ENCODE measurements around the gene ARHGAP42.
"Not testable (repeated sequence)": the region's sequence is repeated elsewhere in the genome, so short reads cannot be mapped to it uniquely, and the experiment has no call there.

ARHGAP42 gene

DNA sequence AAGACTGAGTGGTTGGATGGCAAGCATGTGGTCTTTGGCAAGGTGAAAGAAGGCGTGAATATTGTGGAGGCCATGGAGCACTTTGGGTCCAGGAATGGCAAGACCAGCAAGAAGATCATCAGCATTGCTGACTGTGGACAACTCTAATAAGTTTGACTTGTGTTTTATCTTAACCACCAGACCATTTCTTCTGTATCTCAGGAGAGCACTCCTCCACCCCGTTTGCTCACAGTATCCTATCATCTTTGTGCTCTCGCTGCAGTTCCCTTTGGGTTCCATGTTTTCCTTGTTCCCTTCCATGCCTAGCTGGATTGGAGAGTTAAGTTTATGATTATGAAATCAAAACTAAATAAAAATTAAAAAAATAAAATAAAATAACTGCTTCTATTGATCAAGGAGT, 20.3 kb upstream of the ARHGAP42 start:
- not testable (repeated sequence) for H3K4me3 ChIP-seq (ENCODE audit: extremely low read depth, insufficient read depth, low read length, poor library complexity, severe bottlenecking); H3K9me3 ChIP-seq (ENCODE audit: control insufficient read depth, low read length); H3K36me3 ChIP-seq (ENCODE audit: control insufficient read depth, insufficient read depth, low read length); H3K27ac ChIP-seq (ENCODE audit: low read depth, low read length, severe bottlenecking); H3K4me1 ChIP-seq (ENCODE audit: control insufficient read depth, insufficient read depth, low read length, poor library complexity, severe bottlenecking)
- WGBS, 2 experiments (ENCODE audit: insufficient coverage in 2 of 2) = 80 to 100% methylated on average over 1 of the region's 3 CpGs

- 90 to 98% methylated on average over 4 to 5 of the region's 6 CpGs for WGBS, 2 experiments (ENCODE audit: insufficient coverage in 2 of 2)
- Histone ChIP-seq H3K27ac (ENCODE audit: low read depth, low read length, severe bottlenecking) (no peak overlapping the region), H3K36me3 (ENCODE audit: control insufficient read depth, insufficient read depth, low read length) (no peaks in the 10 kb centered on the region)
Observed at GRCh38 chr11:100667449-100667848, 19.6 kb upstream of the ARHGAP42 start.

GRCh38 chr11:100670140-100670539, 16.9 kb upstream of the ARHGAP42 start:
- Histone ChIP-seq H3K9me3 (ENCODE audit: control insufficient read depth, low read length) (no peaks in the 10 kb centered on the region), H3K4me3 (ENCODE audit: extremely low read depth, insufficient read depth, low read length, poor library complexity, severe bottlenecking) (no peak overlapping the region)
- WGBS, 2 experiments (ENCODE audit: insufficient coverage in 2 of 2) = 87 to 100% methylated on average over 1 to 2 of the region's 2 CpGs

More at GRCh38 chr11:100667449-100667848, 19.6 kb upstream of the ARHGAP42 start:
- Histone ChIP-seq H3K4me3 (ENCODE audit: extremely low read depth, insufficient read depth, low read length, poor library complexity, severe bottlenecking) (no peak overlapping the region), H3K4me1 (ENCODE audit: control insufficient read depth, insufficient read depth, low read length, poor library complexity, severe bottlenecking) (no peaks in the 10 kb centered on the region), H3K9me3 (ENCODE audit: control insufficient read depth, low read length) (no peaks in the 10 kb centered on the region)

GRCh38 chr11:100671471-100671870, 15.6 kb upstream of the ARHGAP42 start:
- 90 to 94% methylated on average over 2 to 4 of the region's 6 CpGs for WGBS, 2 experiments (ENCODE audit: insufficient coverage in 2 of 2)
- Histone ChIP-seq H3K36me3 (ENCODE audit: control insufficient read depth, insufficient read depth, low read length) (no peaks in the 10 kb centered on the region), H3K9me3 (ENCODE audit: control insufficient read depth, low read length) (no peaks in the 10 kb centered on the region), H3K27ac (ENCODE audit: low read depth, low read length, severe bottlenecking) (no peak overlapping the region), H3K4me3 (ENCODE audit: extremely low read depth, insufficient read depth, low read length, poor library complexity, severe bottlenecking) (no peak overlapping the region), H3K4me1 (ENCODE audit: control insufficient read depth, insufficient read depth, low read length, poor library complexity, severe bottlenecking) (no peaks in the 10 kb centered on the region)

More at GRCh38 chr11:100670140-100670539, 16.9 kb upstream of the ARHGAP42 start:
- no peak overlapping the region for H3K27ac ChIP-seq (ENCODE audit: low read depth, low read length, severe bottlenecking)
- H3K4me1 ChIP-seq (ENCODE audit: control insufficient read depth, insufficient read depth, low read length, poor library complexity, severe bottlenecking) = no peaks in the 10 kb centered on the region
- no peaks in the 10 kb centered on the region for H3K36me3 ChIP-seq (ENCODE audit: control insufficient read depth, insufficient read depth, low read length)

- Histone ChIP-seq H3K4me3 (ENCODE audit: extremely low read depth, insufficient read depth, low read length, poor library complexity, severe bottlenecking) (no peak overlapping the region), H3K9me3 (ENCODE audit: control insufficient read depth, low read length) (no peaks in the 10 kb centered on the region), H3K4me1 (ENCODE audit: control insufficient read depth, insufficient read depth, low read length, poor library complexity, severe bottlenecking) (no peaks in the 10 kb centered on the region), H3K36me3 (ENCODE audit: control insufficient read depth, insufficient read depth, low read length) (no peaks in the 10 kb centered on the region), H3K27ac (ENCODE audit: low read depth, low read length, severe bottlenecking) (no peak overlapping the region)
- 100% methylated on average over 1 to 2 of the region's 3 CpGs for WGBS, 2 experiments (ENCODE audit: insufficient coverage in 2 of 2)
Observed at GRCh38 chr11:100672498-100673033, 14.5 kb upstream of the ARHGAP42 start.

DNA sequence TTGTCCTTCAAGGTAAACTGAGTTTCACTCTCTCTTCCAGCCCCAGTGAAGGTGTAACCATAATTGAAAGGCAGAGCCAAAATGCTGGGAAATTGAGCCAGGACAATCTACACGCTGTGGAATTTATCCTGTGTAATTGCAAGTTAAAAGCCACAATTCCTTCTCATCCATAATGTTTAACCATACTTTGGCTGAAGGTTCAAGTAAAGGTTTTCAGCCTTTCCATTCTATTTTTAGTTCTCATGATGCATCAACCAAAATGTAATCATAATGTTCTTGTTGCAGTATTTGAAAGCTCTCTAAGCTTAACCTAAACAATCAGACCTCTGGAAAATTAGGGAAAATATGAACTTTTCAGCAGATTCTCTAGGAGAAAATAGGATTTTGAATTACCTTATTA, 14.0 kb upstream of the ARHGAP42 start:
- no peaks in the 10 kb centered on the region for H3K4me1 ChIP-seq (ENCODE audit: control insufficient read depth, insufficient read depth, low read length, poor library complexity, severe bottlenecking)
- no peak overlapping the region for H3K4me3 ChIP-seq (ENCODE audit: extremely low read depth, insufficient read depth, low read length, poor library complexity, severe bottlenecking)
- 100% methylated on average over 1 of the region's 1 CpG; no CpG with 5 or more reads in 1 of the 2 experiments for WGBS, 2 experiments (ENCODE audit: insufficient coverage in 2 of 2)
- no peaks in the 10 kb centered on the region for H3K9me3 ChIP-seq (ENCODE audit: control insufficient read depth, low read length)
- H3K36me3 ChIP-seq (ENCODE audit: control insufficient read depth, insufficient read depth, low read length) = no peaks in the 10 kb centered on the region
- no peak overlapping the region for H3K27ac ChIP-seq (ENCODE audit: low read depth, low read length, severe bottlenecking)

GRCh38 chr11:100674212-100674611, 12.9 kb upstream of the ARHGAP42 start:
- Histone ChIP-seq H3K4me3 (ENCODE audit: extremely low read depth, insufficient read depth, low read length, poor library complexity, severe bottlenecking) (no peak overlapping the region), H3K4me1 (ENCODE audit: control insufficient read depth, insufficient read depth, low read length, poor library complexity, severe bottlenecking) (no peaks in the 10 kb centered on the region), H3K36me3 (ENCODE audit: control insufficient read depth, insufficient read depth, low read length) (no peaks in the 10 kb centered on the region), H3K27ac (ENCODE audit: low read depth, low read length, severe bottlenecking) (no peak overlapping the region), H3K9me3 (ENCODE audit: control insufficient read depth, low read length) (no peaks in the 10 kb centered on the region)
- WGBS, 2 experiments (ENCODE audit: insufficient coverage in 2 of 2) = 100% methylated on average over 1 of the region's 7 CpGs; no CpG with 5 or more reads in 1 of the 2 experiments

DNA sequence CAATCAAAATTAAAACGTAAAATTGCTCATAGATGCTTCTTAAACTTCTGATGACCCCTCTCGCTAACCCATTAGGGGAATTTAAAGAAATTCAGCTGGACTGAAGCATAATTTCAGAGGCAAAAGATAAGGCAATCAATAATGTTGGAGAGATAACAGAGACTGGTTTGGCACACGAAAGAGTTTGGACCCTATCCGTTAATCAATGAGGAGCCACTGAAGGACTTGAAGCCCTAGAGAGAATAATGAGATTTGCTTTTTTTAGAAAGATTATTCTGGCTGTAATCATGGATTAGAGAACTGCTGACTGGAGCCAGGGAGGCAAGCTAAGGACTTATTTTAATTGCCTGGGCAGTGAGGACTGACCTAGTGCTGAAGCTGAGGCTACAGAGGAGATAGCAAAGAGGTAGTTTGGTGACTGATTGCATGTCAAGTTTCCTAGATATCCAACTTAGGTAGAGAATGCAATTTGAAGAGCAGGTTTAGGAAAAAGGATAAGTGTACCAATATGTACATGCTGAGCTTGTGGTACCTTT, 11.9 kb upstream of the ARHGAP42 start:
- 78 to 90% methylated on average over 3 to 4 of the region's 4 CpGs for WGBS, 2 experiments (ENCODE audit: insufficient coverage in 2 of 2)
- Histone ChIP-seq H3K9me3 (ENCODE audit: control insufficient read depth, low read length) (no peaks in the 10 kb centered on the region), H3K36me3 (ENCODE audit: control insufficient read depth, insufficient read depth, low read length) (no peaks in the 10 kb centered on the region), H3K27ac (ENCODE audit: low read depth, low read length, severe bottlenecking) (no peak overlapping the region), H3K4me1 (ENCODE audit: control insufficient read depth, insufficient read depth, low read length, poor library complexity, severe bottlenecking) (no peaks in the 10 kb centered on the region), H3K4me3 (ENCODE audit: extremely low read depth, insufficient read depth, low read length, poor library complexity, severe bottlenecking) (no peak overlapping the region)

DNA sequence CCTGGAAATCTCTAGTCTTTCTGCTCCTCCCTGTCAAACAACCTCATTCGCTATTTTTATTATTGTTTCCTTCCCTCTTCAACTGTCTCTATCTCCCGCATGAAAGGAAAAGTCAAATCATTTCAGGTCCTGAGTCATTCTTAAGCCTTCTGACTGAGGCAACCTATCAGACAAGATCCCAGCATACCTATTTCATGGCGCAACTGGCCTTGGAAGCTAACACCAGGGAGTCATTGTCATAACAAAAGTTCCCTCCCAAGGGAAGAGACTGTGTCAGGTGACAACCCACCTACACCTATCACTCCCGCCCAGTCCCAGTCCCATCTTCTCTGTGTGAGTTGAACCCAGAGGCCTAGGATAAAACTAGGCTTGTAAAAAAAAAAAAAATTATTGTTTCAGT, 10.2 kb upstream of the ARHGAP42 start:
- Histone ChIP-seq H3K36me3 (ENCODE audit: control insufficient read depth, insufficient read depth, low read length) (no peaks in the 10 kb centered on the region), H3K27ac (ENCODE audit: low read depth, low read length, severe bottlenecking) (no peak overlapping the region), H3K9me3 (ENCODE audit: control insufficient read depth, low read length) (no peaks in the 10 kb centered on the region), H3K4me1 (ENCODE audit: control insufficient read depth, insufficient read depth, low read length, poor library complexity, severe bottlenecking) (no peaks in the 10 kb centered on the region), H3K4me3 (ENCODE audit: extremely low read depth, insufficient read depth, low read length, poor library complexity, severe bottlenecking) (no peak overlapping the region)
- 43 to 47% methylated on average over 3 of the region's 4 CpGs for WGBS, 2 experiments (ENCODE audit: insufficient coverage in 2 of 2)

- Histone ChIP-seq H3K36me3 (ENCODE audit: control insufficient read depth, insufficient read depth, low read length) (no peaks in the 10 kb centered on the region), H3K4me3 (ENCODE audit: extremely low read depth, insufficient read depth, low read length, poor library complexity, severe bottlenecking) (no peak overlapping the region), H3K27ac (ENCODE audit: low read depth, low read length, severe bottlenecking) (no peak overlapping the region), H3K4me1 (ENCODE audit: control insufficient read depth, insufficient read depth, low read length, poor library complexity, severe bottlenecking) (no peaks in the 10 kb centered on the region), H3K9me3 (ENCODE audit: control insufficient read depth, low read length) (no peaks in the 10 kb centered on the region)
- no CpG with 5 or more reads among the region's 1 CpG for WGBS, 2 experiments (ENCODE audit: insufficient coverage in 2 of 2)
Observed at GRCh38 chr11:100677796-100678195, 9.3 kb upstream of the ARHGAP42 start.

GRCh38 chr11:100680070-100680469, 7.0 kb upstream of the ARHGAP42 start:
- WGBS, 2 experiments (ENCODE audit: insufficient coverage in 2 of 2) = 96 to 98% methylated on average over 6 of the region's 7 CpGs
- H3K4me1 ChIP-seq (ENCODE audit: control insufficient read depth, insufficient read depth, low read length, poor library complexity, severe bottlenecking) = peaks cover 5% of the 10 kb centered on the region
- H3K4me3 ChIP-seq (ENCODE audit: extremely low read depth, insufficient read depth, low read length, poor library complexity, severe bottlenecking) = no peak overlapping the region
- peak overlapping the region; percentile 32 for H3K27ac ChIP-seq (ENCODE audit: low read depth, low read length, severe bottlenecking)
- H3K9me3 ChIP-seq (ENCODE audit: control insufficient read depth, low read length) = no peaks in the 10 kb centered on the region
- H3K36me3 ChIP-seq (ENCODE audit: control insufficient read depth, insufficient read depth, low read length) = no peaks in the 10 kb centered on the region

All from mesodermal cell (in vitro differentiated cells).